Endodermal cell (in vitro differentiated cells): ENCODE data around the gene KCNN3. TPM values are rescaled to one million over a fixed set of nuclear protein-coding genes. Genes with fewer than 3 reads are reported as not detected.

Source experiments
- DNase-seq: peaks from one replicate; pipeline ENCODE4 v3.0.0-alpha.2; 2017
- H3K27ac ChIP-seq: 2 replicates; pipeline ENCODE4 v1.5.1; 2013; ENCODE audit warnings: mild to moderate bottlenecking, low read depth, low read length, moderate library complexity
- H3K27me3 ChIP-seq: 2 replicates; pipeline ENCODE4 v1.6.1; 2013; ENCODE audit warnings: mild to moderate bottlenecking, low read length, moderate library complexity; ENCODE audit not compliant: insufficient read depth, control insufficient read depth, poor library complexity, severe bottlenecking
- H3K36me3 ChIP-seq: 2 replicates; pipeline ENCODE4 v1.7.0; 2013; ENCODE audit warnings: mild to moderate bottlenecking, low read length, moderate library complexity; ENCODE audit not compliant: control insufficient read depth, insufficient read depth
- H3K4me1 ChIP-seq: one replicate; pipeline ENCODE4 v1.7.0; 2013; ENCODE audit warnings: low read length; ENCODE audit not compliant: control insufficient read depth, insufficient read depth
- H3K4me3 ChIP-seq: 2 replicates; pipeline ENCODE4 v1.5.1; 2013; ENCODE audit warnings: mild to moderate bottlenecking, low read length, moderate library complexity
- H3K9ac ChIP-seq: 2 replicates; pipeline ENCODE4 v1.6.1; 2013; ENCODE audit warnings: mild to moderate bottlenecking, low read length, moderate library complexity; ENCODE audit not compliant: poor library complexity, severe bottlenecking; ENCODE audit errors: extremely low read depth
- H3K9me3 ChIP-seq: 2 replicates; pipeline ENCODE4 v1.6.1; 2013; ENCODE audit warnings: mild to moderate bottlenecking, low read length, moderate library complexity; ENCODE audit not compliant: control insufficient read depth
- H3K27ac Mint-ChIP-seq: 2 replicates; pipeline ENCODE4 v1.8.0; 2020; ENCODE audit warnings: mixed read lengths
- H3K27me3 Mint-ChIP-seq: 2 replicates; pipeline ENCODE4 v1.8.0; 2021; ENCODE audit warnings: mild to moderate bottlenecking, mixed read lengths; ENCODE audit not compliant: insufficient read depth
- H3K36me3 Mint-ChIP-seq: 2 replicates; pipeline ENCODE4 v1.8.0; 2020; ENCODE audit warnings: low read depth, mixed read lengths
- H3K4me1 Mint-ChIP-seq: 2 replicates; pipeline ENCODE4 v1.8.0; 2020; ENCODE audit warnings: mixed read lengths
- H3K4me3 Mint-ChIP-seq: 2 replicates; pipeline ENCODE4 v1.8.0; 2020; ENCODE audit warnings: mild to moderate bottlenecking, moderate library complexity, mixed read lengths
- H3K9me3 Mint-ChIP-seq: 2 replicates; pipeline ENCODE4 v1.8.0; 2020; ENCODE audit warnings: mild to moderate bottlenecking, mixed read lengths
- CTCF ChIP-seq: fragments of 200-600 bp; sonication (generic); conservative IDR thresholded peaks from 2 replicates; pipeline ENCODE4 v1.5.0; 2021; ENCODE audit warnings: antibody characterized with exemption, mild to moderate bottlenecking
- WGBS, 2 experiments: methylation state at CpG; one replicate each; pipeline versions ENCODE4 v1.1.5 to v1.1.7; 2013; ENCODE audit warnings: missing lambda C conversion rate in 2 of 2, mixed read lengths in 1 of 2; ENCODE audit not compliant: insufficient coverage in 1 of 2, insufficient read length in 1 of 2; 5-methylcytosine and 5-hydroxymethylcytosine counted together
- total RNA-seq, 2 donors: library from RNA; stranded (reverse); fragmentation: NEBNext Ultra II Directional in 1 of 2; extraction: Animal tissue kit (Norgen Biotek cat#: 25700) in 1 of 2; gene quantifications; 2 replicates in 1 of 2; 3 replicates in 1 of 2; pipeline ENCODE4 v1.2.1, GENCODE V29; 2021

Gene KCNN3
- total RNA-seq, 2 donors from 2014 or later: 0.57 to 0.75 TPM

- Mint-ChIP-seq H3K36me3 (no peaks in the 10 kb centered on the region), H3K27ac (no peak overlapping the region), H3K27me3 (no peaks in the 10 kb centered on the region), H3K9me3 (no peaks in the 10 kb centered on the region), H3K4me1 (peaks cover under 1% of the 10 kb centered on the region), H3K4me3 (no peak overlapping the region)
- no peaks in the 10 kb centered on the region for H3K9me3 ChIP-seq
- no peak for DNase-seq
- 83 to 87% methylated on average over 2 to 3 of the region's 3 CpGs for WGBS, 2 experiments
- no peak for TF ChIP-seq CTCF
- H3K4me1 ChIP-seq: no peaks in the 10 kb centered on the region
- H3K36me3 ChIP-seq: no peaks in the 10 kb centered on the region
- H3K4me3 ChIP-seq: no peak overlapping the region
- no peaks in the 10 kb centered on the region for H3K27me3 ChIP-seq
- H3K27ac ChIP-seq: no peak overlapping the region
- H3K9ac ChIP-seq: no peak overlapping the region
Observed at GRCh38 chr1:154714638-154715037, 155.4 kb downstream of the KCNN3 start.

- WGBS, 2 experiments: 79% methylated on average over 2 of the region's 2 CpGs; no CpG with 5 or more reads in 1 of the 2 experiments
- Mint-ChIP-seq H3K36me3 (no peaks in the 10 kb centered on the region), H3K4me3 (no peak overlapping the region), H3K27ac (no peak overlapping the region), H3K9me3 (no peaks in the 10 kb centered on the region), H3K27me3 (no peaks in the 10 kb centered on the region), H3K4me1 (no peaks in the 10 kb centered on the region)
- Histone ChIP-seq H3K27me3 (no peaks in the 10 kb centered on the region), H3K36me3 (no peaks in the 10 kb centered on the region), H3K9ac (no peak overlapping the region), H3K9me3 (no peaks in the 10 kb centered on the region), H3K4me3 (no peak overlapping the region), H3K27ac (no peak overlapping the region), H3K4me1 (no peaks in the 10 kb centered on the region)
- DNase-seq: no peak
- no peak for TF ChIP-seq CTCF
Observed at GRCh38 chr1:154714052-154714623, 155.9 kb downstream of the KCNN3 start.

GRCh38 chr1:154713005-154713404, 157.1 kb downstream of the KCNN3 start:
- H3K4me3 Mint-ChIP-seq: no peak overlapping the region
- H3K27ac Mint-ChIP-seq: no peak overlapping the region
- TF ChIP-seq CTCF: no peak
- Histone ChIP-seq H3K9me3 (no peaks in the 10 kb centered on the region), H3K4me3 (no peak overlapping the region), H3K9ac (no peak overlapping the region), H3K36me3 (no peaks in the 10 kb centered on the region), H3K4me1 (no peaks in the 10 kb centered on the region), H3K27ac (no peak overlapping the region), H3K27me3 (no peaks in the 10 kb centered on the region)
- no peaks in the 10 kb centered on the region for H3K4me1 Mint-ChIP-seq
- WGBS, 2 experiments: 95 to 97% methylated on average over 11 of the region's 11 CpGs
- H3K9me3 Mint-ChIP-seq: no peaks in the 10 kb centered on the region
- H3K36me3 Mint-ChIP-seq: no peaks in the 10 kb centered on the region
- DNase-seq: no peak
- no peaks in the 10 kb centered on the region for H3K27me3 Mint-ChIP-seq
